Measurements from ENCODE around the gene RPS4Y1. TPM values are rescaled to one million over a fixed set of nuclear protein-coding genes. Genes with fewer than 3 reads are reported as not detected.
"Not testable (repeated sequence)": the region's sequence is repeated elsewhere in the genome, so short reads cannot be mapped to it uniquely, and the experiment has no call there.

RPS4Y1 gene
- total RNA-seq: not detected
- long read RNA-seq, donor 1: 0 reads
- long read RNA-seq, donor 2: 0 reads

DNA sequence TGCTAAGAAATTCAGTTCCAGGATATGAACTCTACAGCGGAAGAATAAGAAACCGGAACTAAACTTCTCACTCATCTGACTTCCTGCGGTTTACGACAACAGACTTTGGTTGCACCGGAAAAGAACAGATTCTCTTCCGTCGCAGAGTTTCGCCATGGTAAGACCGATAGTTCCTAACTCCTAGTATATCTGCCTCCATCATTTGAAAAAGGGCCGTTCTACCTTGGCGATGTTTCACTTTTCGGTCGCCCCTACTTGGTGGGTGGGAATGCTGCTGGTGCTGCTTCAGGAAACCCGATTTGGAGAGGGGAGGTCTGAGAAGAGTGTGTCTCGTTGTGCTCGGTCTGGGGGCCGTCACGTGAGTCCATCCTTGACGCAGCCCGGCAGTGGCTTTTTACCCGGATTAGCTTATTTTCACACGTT lies at the start of gene RPS4Y1:
TSS of gene RPS4Y1 (plus strand) at position 132 of the 423 bp plus-strand sequence. CDS start at position 155, 23 bp downstream.
- intact Hi-C loops (cut with DNase I): no loop called here

GRCh38 chrY:2796977-2797523 lies 44.4 kb upstream of the RPS4Y1 start:
- intact Hi-C loops (cut with DNase I): no loop called here
- no peak for DNase-seq (ENCODE audit: low spot score)

More for the DNA sequence above, at the start of gene RPS4Y1:
- no peak for DNase-seq (ENCODE audit: low spot score)

DNA sequence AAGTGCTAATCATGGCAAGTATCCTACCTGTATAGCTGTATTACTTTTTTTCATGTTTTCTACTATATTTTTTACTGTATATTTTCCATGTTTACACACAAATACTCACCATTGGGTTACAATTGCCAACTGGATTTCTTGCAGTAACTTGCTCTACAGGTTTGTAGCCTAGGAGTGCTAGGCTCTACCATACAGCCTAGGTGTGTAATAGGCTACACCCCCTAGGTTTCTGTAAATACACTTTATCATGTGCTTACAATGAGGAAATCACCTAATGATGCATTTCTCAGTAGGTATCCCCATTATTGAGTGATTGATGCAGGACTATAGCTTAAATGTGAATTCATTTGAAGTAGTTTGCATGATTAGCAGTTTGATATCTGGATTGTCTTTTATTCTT lies 43.4 kb upstream of the RPS4Y1 start:
- no peak for DNase-seq (ENCODE audit: low spot score)
- intact Hi-C loops (cut with DNase I): no loop called here

DNA sequence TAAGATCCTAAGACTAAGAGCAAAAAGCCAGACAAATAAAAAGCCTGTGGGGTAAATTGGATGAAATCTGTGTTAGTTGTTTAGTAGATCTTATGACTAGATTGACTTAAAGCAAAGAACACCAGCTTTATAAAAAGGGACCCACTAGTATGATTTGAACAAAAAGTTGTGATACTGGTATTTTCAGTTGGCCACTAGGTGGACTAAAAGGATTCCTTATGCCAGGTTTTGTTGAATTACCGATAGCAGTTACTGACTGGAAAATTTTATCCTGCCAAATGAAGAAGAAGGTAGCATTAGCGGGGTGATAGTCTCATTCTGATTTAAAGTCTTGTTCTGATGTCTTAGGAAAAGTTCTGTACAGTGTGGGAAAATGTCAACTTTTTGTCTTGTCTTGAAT lies 41.2 kb upstream of the RPS4Y1 start:
- DNase-seq (ENCODE audit: low spot score): no peak
- intact Hi-C loops (cut with DNase I): no loop called here

GRCh38 chrY:2817146-2817896 lies 24.1 kb upstream of the RPS4Y1 start:
- intact Hi-C loops (cut with DNase I); DNase-seq (ENCODE audit: low spot score): not testable (repeated sequence)

DNA sequence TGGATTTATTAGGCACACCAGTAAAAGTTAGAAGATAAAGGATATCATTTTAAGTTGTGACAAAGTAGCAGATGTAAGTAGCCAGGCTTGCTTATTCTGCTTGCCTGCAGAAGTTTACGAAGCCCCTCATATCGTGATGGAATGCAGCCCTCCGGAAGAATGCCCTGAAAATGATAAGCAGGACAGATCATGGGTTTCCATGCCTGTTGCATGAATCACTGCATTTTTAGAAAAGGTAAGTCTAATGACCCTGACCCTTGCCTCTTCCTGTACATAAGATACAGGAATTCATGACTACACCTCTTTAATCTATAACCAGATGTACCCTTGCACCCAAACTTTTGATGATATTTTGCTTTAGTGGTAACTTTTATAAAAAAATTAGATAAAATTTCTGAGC lies 16.9 kb upstream of the RPS4Y1 start:
- no peak for DNase-seq (ENCODE audit: low spot score)
- intact Hi-C loops (cut with DNase I): no loop called here

- intact Hi-C loops (cut with DNase I): no loop called here
These were observed 12.9 kb upstream of the RPS4Y1 start for GRCh38 chrY:2828497-2828896.

DNA sequence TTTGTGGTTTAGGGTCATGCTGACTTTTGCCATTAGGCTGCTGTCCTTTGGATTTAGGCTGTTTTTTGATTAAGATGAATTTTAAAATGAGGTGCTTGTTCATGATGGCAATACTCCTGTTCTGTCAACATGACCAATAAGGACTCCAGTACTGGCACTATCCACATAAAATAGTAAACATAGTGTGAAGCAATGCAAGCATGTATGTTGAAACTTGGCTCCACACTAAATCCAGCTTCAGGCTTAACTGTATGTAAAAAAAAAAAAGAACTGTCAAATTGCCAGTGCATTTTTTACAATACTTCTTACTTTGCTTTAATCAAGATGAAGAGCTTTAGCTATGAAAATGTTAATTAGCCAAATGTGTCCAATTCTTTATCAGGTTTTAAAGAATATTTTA lies 6.2 kb upstream of the RPS4Y1 start:
- intact Hi-C loops (cut with DNase I): no loop called here

More at GRCh38 chrY:2828497-2828896, 12.9 kb upstream of the RPS4Y1 start:
- DNase-seq (ENCODE audit: low spot score): no peak

GRCh38 chrY:2837078-2837477 lies 4.3 kb upstream of the RPS4Y1 start:
- DNase-seq (ENCODE audit: low spot score): no peak
- intact Hi-C loops (cut with DNase I): no loop called here

More for the DNA sequence above, 6.2 kb upstream of the RPS4Y1 start:
- DNase-seq (ENCODE audit: low spot score): no peak

DNA sequence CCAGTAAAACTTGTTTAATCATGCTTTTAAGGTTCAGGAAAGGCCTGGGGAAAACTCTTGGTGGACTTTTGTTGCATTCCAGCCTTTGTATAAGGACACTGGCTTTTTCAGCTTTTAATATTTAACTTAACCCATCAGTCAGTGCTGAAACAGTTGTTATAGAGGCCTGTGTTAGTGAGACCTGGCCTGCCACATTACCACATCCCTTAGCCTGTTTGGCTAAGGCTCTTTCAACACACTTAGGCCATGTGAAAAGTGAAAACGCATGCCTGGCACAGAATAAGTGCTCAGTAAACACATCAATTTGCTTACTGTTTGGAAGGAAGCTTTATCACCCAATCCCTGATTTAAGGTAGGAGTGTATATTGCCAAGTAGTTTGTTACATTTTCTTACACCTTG lies 3.5 kb upstream of the RPS4Y1 start:
- DNase-seq (ENCODE audit: low spot score): no peak
- intact Hi-C loops (cut with DNase I): no loop called here

GRCh38 chrY:2846791-2847190 lies 5.4 kb downstream of the RPS4Y1 start:
- no peak for DNase-seq (ENCODE audit: low spot score)
- intact Hi-C loops (cut with DNase I): no loop called here

GRCh38 chrY:2848384-2848783 lies 7.0 kb downstream of the RPS4Y1 start:
- intact Hi-C loops (cut with DNase I): no loop called here
- no peak for DNase-seq (ENCODE audit: low spot score)

DNA sequence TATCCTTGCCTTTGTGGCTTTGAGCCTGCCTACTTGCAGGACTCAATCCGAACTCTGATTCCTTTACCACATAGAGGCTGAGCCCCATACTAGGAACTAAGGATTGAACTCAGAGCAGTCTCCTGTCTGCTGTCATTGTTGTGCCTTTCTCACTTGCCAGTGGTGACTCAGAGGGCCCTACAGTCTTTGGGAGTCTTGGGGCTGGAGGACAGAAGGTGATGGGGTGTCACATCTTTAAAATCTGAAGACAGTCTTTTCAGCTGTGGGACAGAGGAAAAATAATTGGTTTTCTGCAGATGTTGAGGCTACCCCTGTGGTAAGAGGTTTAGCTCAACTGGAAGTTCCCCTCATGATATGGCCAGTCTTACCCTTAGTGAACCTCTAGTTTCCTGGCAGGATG lies 8.0 kb downstream of the RPS4Y1 start:
- intact Hi-C loops (cut with DNase I): no loop called here
- no peak for DNase-seq (ENCODE audit: low spot score)

GRCh38 chrY:2854145-2854774 lies 12.9 kb downstream of the RPS4Y1 start:
- intact Hi-C loops (cut with DNase I): no loop called here
- no peak for DNase-seq (ENCODE audit: low spot score)

GRCh38 chrY:2857068-2857467 lies 15.7 kb downstream of the RPS4Y1 start:
- intact Hi-C loops (cut with DNase I): no loop called here
- no peak for DNase-seq (ENCODE audit: low spot score)

DNA sequence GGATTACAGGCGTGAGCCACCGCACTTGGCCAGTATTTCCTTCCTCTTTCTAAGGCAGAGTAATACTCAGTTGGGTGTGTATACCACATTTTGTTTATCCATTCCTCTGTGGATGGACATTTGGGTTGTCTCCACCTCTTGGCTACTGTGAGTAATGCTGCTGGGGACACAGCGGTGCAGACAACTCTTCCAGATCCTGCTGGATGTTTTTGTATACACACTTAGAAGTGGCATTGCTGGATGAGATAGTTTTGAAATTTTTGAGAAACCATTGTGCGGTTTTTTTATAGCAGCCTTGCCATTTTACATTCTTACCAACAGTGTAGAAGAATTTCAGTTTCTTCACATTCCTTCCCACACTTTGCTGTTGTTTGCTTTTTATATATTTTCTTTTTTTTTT lies 16.3 kb downstream of the RPS4Y1 start:
- intact Hi-C loops (cut with DNase I): no loop called here
- DNase-seq (ENCODE audit: low spot score): no peak

DNA sequence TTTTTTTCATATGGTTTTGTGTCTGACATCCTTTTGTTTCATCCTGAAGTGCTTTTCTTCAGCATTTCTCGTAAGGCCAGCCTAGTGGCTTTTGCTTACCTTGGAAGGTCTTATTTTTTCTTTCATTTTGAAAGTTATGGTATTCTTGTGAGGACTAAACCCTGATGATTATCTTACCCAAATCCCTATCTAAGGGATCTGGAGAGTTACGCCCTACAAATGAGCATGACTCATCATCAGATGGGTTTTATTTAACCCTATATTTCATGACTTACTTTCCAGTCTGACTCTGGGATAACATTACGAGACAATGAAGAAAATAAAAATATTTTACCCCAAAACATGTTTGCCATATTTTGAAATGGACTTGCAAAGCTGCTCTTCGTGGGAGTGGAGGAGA lies 18.4 kb downstream of the RPS4Y1 start:
- no peak for DNase-seq (ENCODE audit: low spot score)
- intact Hi-C loops (cut with DNase I): no loop called here

- intact Hi-C loops (cut with DNase I): no loop called here
These were observed 19.1 kb downstream of the RPS4Y1 start for GRCh38 chrY:2860511-2860910.

GRCh38 chrY:2866581-2866980 lies 25.2 kb downstream of the RPS4Y1 start:
- intact Hi-C loops (cut with DNase I): no loop called here
- no peak for DNase-seq (ENCODE audit: low spot score)

More at GRCh38 chrY:2860511-2860910, 19.1 kb downstream of the RPS4Y1 start:
- DNase-seq (ENCODE audit: low spot score): no peak

- intact Hi-C loops (cut with DNase I): no loop called here
- DNase-seq (ENCODE audit: low spot score): no peak
These were observed 26.1 kb downstream of the RPS4Y1 start for GRCh38 chrY:2867469-2867868.

Measured in posterior vena cava (tissue), 2 donors.